K562 (cell line): ENCODE data around the gene ZNF547. TPM values are rescaled to one million over a fixed set of nuclear protein-coding genes. Genes with fewer than 3 reads are reported as not detected.

ENCODE experiments used
- ETV5 ChIP-seq: sonication (generic); formaldehyde crosslinking; IDR thresholded peaks from 2 replicates; pipeline ENCODE4 v1.4.0; 2020; ENCODE audit warnings: low read depth, mild to moderate bottlenecking, missing genetic modification reagents
- HCFC1 ChIP-seq: IDR thresholded peaks from 2 replicates; pipeline ENCODE4 v1.6.1; 2012; ENCODE audit warnings: low read depth, low read length, improper control_type of control experiment
- HMG20B ChIP-seq: fragments of 250-450 bp; sonication (Bioruptor Pico); IDR thresholded peaks from 2 replicates; pipeline ENCODE4 v1.5.0; 2021; ENCODE audit warnings: mild to moderate bottlenecking
- L3MBTL2 ChIP-seq: fragments of 450-650 bp; IDR thresholded peaks from 2 replicates; pipeline ENCODE4 v1.6.1; 2016; ENCODE audit warnings: mild to moderate bottlenecking, moderate library complexity
- LCOR ChIP-seq: sonication (generic); formaldehyde crosslinking; IDR thresholded peaks from 2 replicates; pipeline ENCODE4 v1.8.0; 2022; ENCODE audit warnings: mild to moderate bottlenecking, missing genetic modification reagents
- POLR2G ChIP-seq: fragments of 200-400 bp; formaldehyde crosslinking; IDR thresholded peaks from 2 replicates; pipeline ENCODE4 v1.6.1; 2017; ENCODE audit warnings: low read depth, mild to moderate bottlenecking, antibody characterized with exemption, low read length, moderate library complexity
- TBL1XR1 ChIP-seq, 2 experiments: IDR thresholded peaks; 2 replicates each; pipeline ENCODE4 v1.6.1; 2012; ENCODE audit warnings: improper control_type of control experiment in 2 of 2, low read length in 2 of 2, mild to moderate bottlenecking in 1 of 2
- polyA plus RNA-seq, 8 experiments: library from polyadenylated mRNA; depleted of rRNA in 4 of 8; stranded (reverse) in 5 of 8; unstranded in 3 of 8; fragments of >200 nt; fragmentation: Nextera tagmentation in 2 of 8; fragmentation: Illumina TruSeq in 1 of 8; extraction: Ambion mirVana in 2 of 8; extraction: Trizol in 1 of 8; gene quantifications; 2 replicates each; pipeline versions ENCODE4 v1.2.1 to v1.2.3, GENCODE V29; 2011 to 2014; ENCODE audit warnings: inconsistent platforms in 1 of 8, missing spikeins in 1 of 8
- total RNA-seq, 7 experiments: library from RNA; depleted of rRNA in 6 of 7; stranded (reverse); fragments of >200 nt in 6 of 7; fragmentation: Illumina TruSeq in 2 of 7; extraction: Trizol in 2 of 7; gene quantifications; 2 replicates each; pipeline versions ENCODE4 v1.2.1 to v1.2.3, GENCODE V29; 2011 to 2021; ENCODE audit warnings: low replicate concordance in 1 of 7
- TF ChIP-seq, protein P1 (sequence below), 2 experiments: fragments of 450-650 bp in 1 of 2; sonication (generic) in 1 of 2; formaldehyde crosslinking in 1 of 2; IDR thresholded peaks; 2 replicates each; pipeline versions ENCODE4 v1.7.1 to v1.9.0; 2016 to 2022; ENCODE audit warnings: inconsistent platforms in 1 of 2, mild to moderate bottlenecking in 1 of 2, missing genetic modification reagents in 1 of 2
- TF ChIP-seq, protein P2 (sequence below): fragments of 250-450 bp; sonication (Bioruptor Pico); IDR thresholded peaks from 2 replicates; pipeline ENCODE4 v1.8.0; 2021; ENCODE audit warnings: moderate library complexity, mild to moderate bottlenecking, inconsistent platforms
- TF ChIP-seq, protein P3 (sequence below): fragments of 450-650 bp; IDR thresholded peaks from 2 replicates; pipeline ENCODE4 v1.6.1; 2017; ENCODE audit warnings: antibody characterized with exemption, mild to moderate bottlenecking

The ZNF547 gene
- total and polyA plus RNA-seq, 9 of the 15 experiments (the other 6 are each of a cell fraction or from before 2014, with no cell fraction given) = 0.03 to 0.96 (median 0.30) TPM

DNA sequence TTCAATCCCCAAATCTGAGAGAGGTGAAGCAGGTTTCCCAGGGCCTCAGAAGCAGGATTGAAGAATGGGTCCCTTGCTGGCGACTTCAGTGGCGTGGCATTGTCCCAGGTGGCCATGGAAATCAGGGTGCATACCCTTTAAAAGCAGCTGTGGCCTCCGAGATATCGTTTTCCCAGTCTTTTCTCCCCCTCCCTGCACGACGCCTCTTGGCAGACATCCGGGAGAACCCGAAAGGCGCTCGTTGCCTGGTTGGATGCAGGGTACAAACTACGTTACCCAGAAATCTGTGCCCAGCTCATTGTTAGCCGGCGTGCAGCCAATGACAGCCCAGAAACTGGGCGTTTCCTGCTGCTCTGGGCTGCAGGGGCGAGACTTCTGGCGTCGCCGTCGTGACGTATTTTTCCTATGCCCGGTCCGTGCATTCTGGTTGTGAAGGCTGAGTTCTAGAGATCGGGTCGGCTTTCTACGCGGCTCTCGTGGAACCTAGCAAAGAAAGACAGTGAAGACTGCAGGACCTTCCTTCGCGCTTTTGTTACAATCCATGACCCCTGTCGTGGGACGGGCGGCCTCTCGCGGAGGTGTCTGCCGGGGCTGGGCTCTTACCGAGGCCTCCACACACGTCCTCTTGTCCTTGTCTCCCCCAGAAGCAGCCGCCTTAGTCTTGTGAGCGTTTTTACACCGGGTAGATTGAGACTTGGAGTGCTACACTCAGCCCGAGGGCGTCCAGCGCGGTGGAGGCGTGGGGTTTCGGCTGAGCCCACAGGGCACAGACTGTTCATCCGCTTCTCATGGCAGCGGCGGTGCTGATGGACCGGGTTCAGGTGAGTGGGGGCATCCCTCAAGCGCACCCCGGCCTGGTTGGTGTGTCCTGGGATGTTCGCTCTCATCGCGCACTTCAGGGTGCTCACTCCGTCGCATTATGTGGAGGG lies 12.2 kb upstream of the ZNF547 start, which contains the start of gene ZNF304 (continued):
- TF ChIP-seq, protein P1, sequence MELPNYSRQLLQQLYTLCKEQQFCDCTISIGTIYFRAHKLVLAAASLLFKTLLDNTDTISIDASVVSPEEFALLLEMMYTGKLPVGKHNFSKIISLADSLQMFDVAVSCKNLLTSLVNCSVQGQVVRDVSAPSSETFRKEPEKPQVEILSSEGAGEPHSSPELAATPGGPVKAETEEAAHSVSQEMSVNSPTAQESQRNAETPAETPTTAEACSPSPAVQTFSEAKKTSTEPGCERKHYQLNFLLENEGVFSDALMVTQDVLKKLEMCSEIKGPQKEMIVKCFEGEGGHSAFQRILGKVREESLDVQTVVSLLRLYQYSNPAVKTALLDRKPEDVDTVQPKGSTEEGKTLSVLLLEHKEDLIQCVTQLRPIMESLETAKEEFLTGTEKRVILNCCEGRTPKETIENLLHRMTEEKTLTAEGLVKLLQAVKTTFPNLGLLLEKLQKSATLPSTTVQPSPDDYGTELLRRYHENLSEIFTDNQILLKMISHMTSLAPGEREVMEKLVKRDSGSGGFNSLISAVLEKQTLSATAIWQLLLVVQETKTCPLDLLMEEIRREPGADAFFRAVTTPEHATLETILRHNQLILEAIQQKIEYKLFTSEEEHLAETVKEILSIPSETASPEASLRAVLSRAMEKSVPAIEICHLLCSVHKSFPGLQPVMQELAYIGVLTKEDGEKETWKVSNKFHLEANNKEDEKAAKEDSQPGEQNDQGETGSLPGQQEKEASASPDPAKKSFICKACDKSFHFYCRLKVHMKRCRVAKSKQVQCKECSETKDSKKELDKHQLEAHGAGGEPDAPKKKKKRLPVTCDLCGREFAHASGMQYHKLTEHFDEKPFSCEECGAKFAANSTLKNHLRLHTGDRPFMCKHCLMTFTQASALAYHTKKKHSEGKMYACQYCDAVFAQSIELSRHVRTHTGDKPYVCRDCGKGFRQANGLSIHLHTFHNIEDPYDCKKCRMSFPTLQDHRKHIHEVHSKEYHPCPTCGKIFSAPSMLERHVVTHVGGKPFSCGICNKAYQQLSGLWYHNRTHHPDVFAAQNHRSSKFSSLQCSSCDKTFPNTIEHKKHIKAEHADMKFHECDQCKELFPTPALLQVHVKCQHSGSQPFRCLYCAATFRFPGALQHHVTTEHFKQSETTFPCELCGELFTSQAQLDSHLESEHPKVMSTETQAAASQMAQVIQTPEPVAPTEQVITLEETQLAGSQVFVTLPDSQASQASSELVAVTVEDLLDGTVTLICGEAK (IDR thresholded peaks at IDR 0.05) = peak; percentile 88
- TF ChIP-seq, protein P1 (CRISPR knock-in tag; IDR thresholded peaks at IDR 0.05) = no peak
- TF ChIP-seq, protein P2, sequence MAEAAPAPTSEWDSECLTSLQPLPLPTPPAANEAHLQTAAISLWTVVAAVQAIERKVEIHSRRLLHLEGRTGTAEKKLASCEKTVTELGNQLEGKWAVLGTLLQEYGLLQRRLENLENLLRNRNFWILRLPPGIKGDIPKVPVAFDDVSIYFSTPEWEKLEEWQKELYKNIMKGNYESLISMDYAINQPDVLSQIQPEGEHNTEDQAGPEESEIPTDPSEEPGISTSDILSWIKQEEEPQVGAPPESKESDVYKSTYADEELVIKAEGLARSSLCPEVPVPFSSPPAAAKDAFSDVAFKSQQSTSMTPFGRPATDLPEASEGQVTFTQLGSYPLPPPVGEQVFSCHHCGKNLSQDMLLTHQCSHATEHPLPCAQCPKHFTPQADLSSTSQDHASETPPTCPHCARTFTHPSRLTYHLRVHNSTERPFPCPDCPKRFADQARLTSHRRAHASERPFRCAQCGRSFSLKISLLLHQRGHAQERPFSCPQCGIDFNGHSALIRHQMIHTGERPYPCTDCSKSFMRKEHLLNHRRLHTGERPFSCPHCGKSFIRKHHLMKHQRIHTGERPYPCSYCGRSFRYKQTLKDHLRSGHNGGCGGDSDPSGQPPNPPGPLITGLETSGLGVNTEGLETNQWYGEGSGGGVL = no peak
- TF ChIP-seq POLR2G (peak; percentile 60), ETV5 (CRISPR knock-in tag) (0 out of 2 replicates have a peak, but pooled peaks have one; percentile 27), TBL1XR1 (IDR thresholded peaks at IDR 0.05; ENCODE audit: low read length in 2 of 2) (peak in 1 of 2 experiments; percentile 44; a peak in 1 of 4 replicates), LCOR (CRISPR knock-in tag) (0 out of 2 replicates have a peak, but pooled peaks have one; percentile 34), HCFC1 (peak; percentile 92), L3MBTL2 (peak; percentile 97), HMG20B (CRISPR knock-in tag) (no peak)
- TF ChIP-seq, protein P3, sequence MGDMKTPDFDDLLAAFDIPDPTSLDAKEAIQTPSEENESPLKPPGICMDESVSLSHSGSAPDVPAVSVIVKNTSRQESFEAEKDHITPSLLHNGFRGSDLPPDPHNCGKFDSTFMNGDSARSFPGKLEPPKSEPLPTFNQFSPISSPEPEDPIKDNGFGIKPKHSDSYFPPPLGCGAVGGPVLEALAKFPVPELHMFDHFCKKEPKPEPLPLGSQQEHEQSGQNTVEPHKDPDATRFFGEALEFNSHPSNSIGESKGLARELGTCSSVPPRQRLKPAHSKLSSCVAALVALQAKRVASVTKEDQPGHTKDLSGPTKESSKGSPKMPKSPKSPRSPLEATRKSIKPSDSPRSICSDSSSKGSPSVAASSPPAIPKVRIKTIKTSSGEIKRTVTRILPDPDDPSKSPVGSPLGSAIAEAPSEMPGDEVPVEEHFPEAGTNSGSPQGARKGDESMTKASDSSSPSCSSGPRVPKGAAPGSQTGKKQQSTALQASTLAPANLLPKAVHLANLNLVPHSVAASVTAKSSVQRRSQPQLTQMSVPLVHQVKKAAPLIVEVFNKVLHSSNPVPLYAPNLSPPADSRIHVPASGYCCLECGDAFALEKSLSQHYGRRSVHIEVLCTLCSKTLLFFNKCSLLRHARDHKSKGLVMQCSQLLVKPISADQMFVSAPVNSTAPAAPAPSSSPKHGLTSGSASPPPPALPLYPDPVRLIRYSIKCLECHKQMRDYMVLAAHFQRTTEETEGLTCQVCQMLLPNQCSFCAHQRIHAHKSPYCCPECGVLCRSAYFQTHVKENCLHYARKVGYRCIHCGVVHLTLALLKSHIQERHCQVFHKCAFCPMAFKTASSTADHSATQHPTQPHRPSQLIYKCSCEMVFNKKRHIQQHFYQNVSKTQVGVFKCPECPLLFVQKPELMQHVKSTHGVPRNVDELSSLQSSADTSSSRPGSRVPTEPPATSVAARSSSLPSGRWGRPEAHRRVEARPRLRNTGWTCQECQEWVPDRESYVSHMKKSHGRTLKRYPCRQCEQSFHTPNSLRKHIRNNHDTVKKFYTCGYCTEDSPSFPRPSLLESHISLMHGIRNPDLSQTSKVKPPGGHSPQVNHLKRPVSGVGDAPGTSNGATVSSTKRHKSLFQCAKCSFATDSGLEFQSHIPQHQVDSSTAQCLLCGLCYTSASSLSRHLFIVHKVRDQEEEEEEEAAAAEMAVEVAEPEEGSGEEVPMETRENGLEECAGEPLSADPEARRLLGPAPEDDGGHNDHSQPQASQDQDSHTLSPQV = no peak
